A549 (cell line): ENCODE measurements around the gene TMEM238. TPM values are rescaled to one million over a fixed set of nuclear protein-coding genes. Genes with fewer than 3 reads are reported as not detected.
"Not testable (repeated sequence)": the region's sequence is repeated elsewhere in the genome, so short reads cannot be mapped to it uniquely, and the experiment has no call there.

Experiments
- ATAC-seq, 2 experiments: fragments of 200-7000 bp in 1 of 2; fragments of >200 bp in 1 of 2; cut with Nextera tagmentation in 1 of 2; cut with Tn5 transposase in 1 of 2; 3 replicates each; pipeline versions ENCODE4 v1.8.0 to v1.9.1; 2018 to 2020; ENCODE audit warnings: mild to moderate bottlenecking in 1 of 2, moderate library complexity in 1 of 2
- CTCF ChIA-PET: fragments of 300-600 bp; sonication (Branson Sonifier 250); formaldehyde crosslinking; extraction: SDS; loops from one replicate; lab custom pipeline; 2021; ENCODE audit warnings: antibody characterized with exemption, inconsistent platforms; lab: Yijun Ruan, JAX
- POLR2A ChIA-PET: fragments of 350-600 bp; formaldehyde crosslinking; extraction: SDS; loops from one replicate; lab custom pipeline; 2021; ENCODE audit warnings: antibody characterized with exemption, inconsistent platforms; lab: Yijun Ruan, JAX
- DNase-seq, 2 experiments: peaks; one replicate each; pipeline versions ENCODE4 v3.0.0 to v3.0.0-alpha.2; 2011 to 2016; ENCODE audit warnings: low read depth in 1 of 2, low spot score in 1 of 2
- FAIRE-seq: peaks from 2 replicates; lab custom pipeline; 2011; peaks lifted over from hg19 to GRCh38; lab: Jason Lieb, UNC
- H3K27ac ChIP-seq, 2 experiments: fragments of >200 bp; sonication (Bioruptor Twin); formaldehyde crosslinking; 3 replicates each; pipeline ENCODE4 v1.5.1; 2016 to 2017
- H3K4me1 ChIP-seq: fragments of >200 bp; sonication (Bioruptor Twin); formaldehyde crosslinking; 3 replicates; pipeline ENCODE4 v1.6.1; 2016
- H3K4me2 ChIP-seq: fragments of >200 bp; sonication (Bioruptor Twin); formaldehyde crosslinking; 3 replicates; pipeline ENCODE4 v1.6.1; 2016
- H3K4me3 ChIP-seq: fragments of >200 bp; sonication (Bioruptor Twin); formaldehyde crosslinking; 3 replicates; pipeline ENCODE4 v1.5.1; 2016
- H3K9me3 ChIP-seq: fragments of >200 bp; sonication (Bioruptor Twin); formaldehyde crosslinking; 3 replicates; pipeline ENCODE4 v1.6.1; 2016
- CEBPB ChIP-seq, 2 experiments: fragments of >200 bp in 1 of 2; sonication (Bioruptor Twin) in 1 of 2; formaldehyde crosslinking in 1 of 2; IDR thresholded peaks; 2 replicates each; pipeline ENCODE4 v1.6.1; 2012 to 2016
- CHD4 ChIP-seq: fragments of 200-600 bp; sonication (generic); IDR thresholded peaks from 2 replicates; pipeline ENCODE4 v1.6.1; 2016; ENCODE audit warnings: antibody characterized with exemption, mild to moderate bottlenecking, borderline replicate concordance
- EHMT2 ChIP-seq: fragments of 200-600 bp; sonication (generic); IDR thresholded peaks from 2 replicates; pipeline ENCODE4 v1.6.1; 2016; ENCODE audit warnings: antibody characterized with exemption, low read depth, mild to moderate bottlenecking, moderate library complexity
- GATA3 ChIP-seq: IDR thresholded peaks from 2 replicates; pipeline ENCODE4 v1.6.1; 2012; ENCODE audit warnings: borderline replicate concordance
- HDAC2 ChIP-seq: fragments of 200-600 bp; sonication (generic); IDR thresholded peaks from 2 replicates; pipeline ENCODE4 v1.6.1; 2016
- HOXA7 ChIP-seq: fragments of 250-450 bp; sonication (Bioruptor Pico); IDR thresholded peaks from 2 replicates; pipeline ENCODE4 v1.5.0; 2020; ENCODE audit warnings: mild to moderate bottlenecking, moderate library complexity
- HOXB5 ChIP-seq: fragments of 250-450 bp; sonication (Bioruptor Pico); IDR thresholded peaks from 2 replicates; pipeline ENCODE4 v1.5.0; 2020; ENCODE audit warnings: mild to moderate bottlenecking, moderate library complexity
- JUN ChIP-seq, 2 experiments: fragments of >200 bp; sonication (Bioruptor Twin); formaldehyde crosslinking; IDR thresholded peaks; 2 replicates in 1 of 2; 3 replicates in 1 of 2; pipeline ENCODE4 v1.6.1; 2016 to 2017
- KDM1A ChIP-seq: fragments of 200-600 bp; sonication (generic); IDR thresholded peaks from 2 replicates; pipeline ENCODE4 v1.6.1; 2016; ENCODE audit warnings: low read depth, mild to moderate bottlenecking
- POLR2AphosphoS2 ChIP-seq: conservative IDR thresholded peaks from 2 replicates; pipeline ENCODE4 v1.6.1; 2012; ENCODE audit warnings: low read length, improper control_type of control experiment, inconsistent platforms
- RCOR1 ChIP-seq: fragments of 150-350 bp; IDR thresholded peaks from 2 replicates; pipeline ENCODE4 v1.6.1; 2014; ENCODE audit warnings: antibody characterized with exemption, low read length, low read depth
- TP53 ChIP-seq: fragments of 250-450 bp; sonication (Bioruptor Pico); IDR thresholded peaks from 2 replicates; pipeline ENCODE4 v1.5.0; 2021; ENCODE audit warnings: mild to moderate bottlenecking, moderate library complexity
- ZFP36 ChIP-seq: fragments of 450-650 bp; IDR thresholded peaks from 2 replicates; pipeline ENCODE4 v1.6.1; 2014; ENCODE audit warnings: borderline replicate concordance; ENCODE audit not compliant: partially characterized antibody
- WGBS: methylation state at CpG from one replicate; pipeline ENCODE4 v1.1.6; 2017; ENCODE audit errors: missing lambda C conversion rate; 5-methylcytosine and 5-hydroxymethylcytosine counted together
- polyA plus RNA-seq, 4 experiments: library from polyadenylated mRNA; depleted of rRNA in 3 of 4; stranded (reverse); fragments of >200 nt; fragmentation: RNase III in 1 of 4; extraction: RNeasy Plus Mini Kit Qiagen cat#74134 plus additional on column Dnase treatment in 1 of 4; gene quantifications; 2 replicates in 3 of 4; 3 replicates in 1 of 4; pipeline ENCODE4 v1.2.3, GENCODE V29; 2011 to 2017
- TF ChIP-seq, protein P1 (sequence below): fragments of 450-650 bp; IDR thresholded peaks from 2 replicates; pipeline ENCODE4 v1.6.1; 2014; ENCODE audit warnings: antibody characterized with exemption
- TF ChIP-seq, protein P2 (sequence below): IDR thresholded peaks from 2 replicates; pipeline ENCODE4 v1.6.1; 2012

Gene TMEM238
- polyA plus RNA-seq, 2 of the 4 experiments (the other 2 are of a cell fraction) = 0.70 to 2.5 TPM

DNA sequence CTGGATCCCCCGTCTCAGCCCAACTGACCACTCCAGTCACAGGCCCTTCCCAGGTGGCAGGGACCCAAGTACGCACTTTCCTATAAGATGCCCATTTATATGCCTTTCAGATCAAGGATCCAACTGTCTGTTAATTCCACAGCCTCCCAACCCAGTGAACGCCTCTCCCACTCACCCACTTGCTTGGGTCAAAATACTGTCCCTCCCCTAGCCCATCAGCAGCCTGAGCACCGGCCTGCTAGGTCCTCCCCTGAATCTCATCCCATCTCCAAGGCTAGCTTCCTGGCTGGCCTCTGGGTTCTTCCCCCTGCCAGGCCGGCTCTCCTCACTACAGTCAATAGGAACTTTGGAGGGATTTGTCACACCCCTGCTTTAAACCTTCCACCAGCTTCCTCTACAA, 21.5 kb upstream of the TMEM238 start (continued):
- TF ChIP-seq, protein P1, sequence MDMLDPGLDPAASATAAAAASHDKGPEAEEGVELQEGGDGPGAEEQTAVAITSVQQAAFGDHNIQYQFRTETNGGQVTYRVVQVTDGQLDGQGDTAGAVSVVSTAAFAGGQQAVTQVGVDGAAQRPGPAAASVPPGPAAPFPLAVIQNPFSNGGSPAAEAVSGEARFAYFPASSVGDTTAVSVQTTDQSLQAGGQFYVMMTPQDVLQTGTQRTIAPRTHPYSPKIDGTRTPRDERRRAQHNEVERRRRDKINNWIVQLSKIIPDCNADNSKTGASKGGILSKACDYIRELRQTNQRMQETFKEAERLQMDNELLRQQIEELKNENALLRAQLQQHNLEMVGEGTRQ = no peak
- no peak for TF ChIP-seq HDAC2

DNA sequence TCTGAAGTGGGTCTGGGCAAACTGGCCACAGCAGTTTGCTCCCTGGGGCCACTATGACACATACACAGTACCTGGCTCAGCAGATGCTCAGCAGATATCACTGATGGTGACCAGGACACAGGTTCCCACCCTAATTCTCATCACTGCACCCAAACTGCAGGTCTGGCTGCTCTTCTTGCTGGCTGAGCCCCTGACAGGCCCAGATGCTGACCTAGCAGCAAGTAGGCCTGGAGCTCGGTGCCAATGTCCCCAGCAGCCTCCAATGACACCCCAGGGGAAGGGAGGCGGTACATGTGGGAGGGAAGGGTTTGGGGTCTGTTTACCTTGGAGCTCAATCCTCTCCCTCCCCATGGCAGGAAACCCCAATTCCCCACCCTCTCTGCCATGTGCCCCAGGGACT, 18.4 kb upstream of the TMEM238 start:
- peak; percentile 52; the same call in 1 of the 2 replicates for TF ChIP-seq POLR2AphosphoS2
- 0 out of 2 replicates have a peak, but pooled peaks have one; percentile 14 for TF ChIP-seq GATA3
- no peak for TF ChIP-seq EHMT2
- TF ChIP-seq HOXA7 (CRISPR knock-in tag) = peak; percentile 37; the same call in 1 of the 2 replicates
- TF ChIP-seq JUN (IDR thresholded peaks at IDR 0.05) = 0 out of 5 replicates have a peak, but pooled peaks of 1 of the 2 experiments have one; percentile 3
- DNase-seq = no peak
- ChIA-PET CTCF (interaction anchor here (0.6 to 5.3 kb wide), 10 partner anchors 9 to 262 kb away, joined by 3 to 23 read pairs (median 5); no protein-coding TSS in a partner anchor), POLR2A (interaction anchor here (0.8 to 1.0 kb wide), 2 partner anchors 9 to 143 kb away, joined by 3 to 6 read pairs; partner anchors contain the start of gene PPP6R1)
- 0 out of 6 replicates have a peak, but pooled peaks of 1 of the 2 experiments have one; percentile 3 for ATAC-seq
- no peak for FAIRE-seq
- no peaks in the 10 kb centered on the region for H3K9me3 ChIP-seq
- H3K27ac ChIP-seq = peak overlapping the region in 1 of 2 experiments; percentile 32; a peak in 2 of 6 replicates
- peaks cover 43% of the 10 kb centered on the region for H3K4me1 ChIP-seq
- H3K4me3 ChIP-seq = no peak overlapping the region
- 86% methylated on average over 2 of the region's 2 CpGs for WGBS
- peak overlapping the region; percentile 5; the same call in 1 of the 3 replicates for H3K4me2 ChIP-seq

DNA sequence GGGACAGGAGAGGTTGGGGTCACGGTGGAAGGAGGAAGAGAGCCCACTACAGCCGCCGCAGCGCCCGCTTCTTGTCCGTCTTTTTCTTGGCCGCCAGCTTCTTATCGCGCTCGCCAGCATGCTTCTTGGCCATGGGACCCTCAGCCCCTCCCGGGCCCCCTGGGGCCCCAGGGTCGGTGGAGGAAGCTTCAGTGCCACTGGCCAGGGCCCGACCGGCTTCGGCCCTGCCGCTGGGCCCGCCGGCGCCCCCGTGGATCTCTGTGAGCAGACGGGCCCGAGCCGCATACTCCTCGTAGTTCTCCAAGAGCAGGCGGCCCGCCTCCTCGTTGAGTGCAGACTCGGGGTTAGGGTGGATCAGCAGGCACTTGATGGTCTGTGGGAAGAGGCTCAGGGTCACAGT, 17.3 kb upstream of the TMEM238 start:
- FAIRE-seq, POLR2A ChIA-PET, ATAC-seq, H3K4me2 ChIP-seq, DNase-seq, H3K4me3 ChIP-seq, H3K9me3 ChIP-seq, H3K27ac ChIP-seq: not testable (repeated sequence)
- 94% methylated on average over 16 of the region's 28 CpGs for WGBS
- CTCF ChIA-PET = interaction anchor here (0.9 to 5.3 kb wide), 9 partner anchors 8 to 260 kb away, joined by 3 to 23 read pairs (median 4); no protein-coding TSS in a partner anchor
- peaks cover 42% of the 10 kb centered on the region for H3K4me1 ChIP-seq

DNA sequence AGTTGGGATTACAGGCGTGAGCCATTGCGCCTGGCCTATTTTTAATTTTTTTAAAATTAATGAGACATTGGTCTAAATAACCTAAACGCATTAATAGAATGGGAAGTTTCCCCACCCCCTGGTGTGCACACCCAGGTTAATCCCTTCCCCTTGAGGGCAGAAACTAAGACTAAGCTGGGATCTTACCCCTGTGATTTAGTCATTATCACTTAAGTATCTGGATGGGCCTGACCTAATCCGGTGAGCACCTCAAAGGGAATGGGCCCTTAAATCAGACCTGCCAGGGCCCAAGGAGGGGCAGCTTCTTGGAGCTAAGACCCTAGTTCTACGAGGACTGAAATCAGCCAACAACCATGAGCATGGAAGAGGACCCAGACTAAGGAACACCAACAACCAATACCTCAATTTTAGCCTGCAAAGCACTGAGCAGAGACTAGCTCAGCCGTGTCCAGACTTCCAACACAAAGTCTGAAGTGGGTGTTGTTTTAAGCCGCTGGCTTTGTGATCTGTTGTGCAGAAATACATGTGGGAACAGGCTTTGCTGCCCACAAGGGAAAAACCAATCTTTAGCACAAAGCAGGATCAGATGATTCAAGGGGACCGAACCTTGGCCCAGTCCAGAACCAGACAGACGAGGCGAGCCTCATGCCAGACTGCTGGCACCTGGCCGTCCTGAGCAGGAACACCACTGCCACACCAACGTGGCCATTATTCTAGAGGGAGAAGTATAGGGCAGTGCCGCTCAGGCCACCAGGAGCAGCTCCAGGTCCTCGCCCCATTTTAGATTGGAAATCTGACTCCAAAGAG, 16.4 kb upstream of the TMEM238 start:
- ATAC-seq (peak; percentile 10 to 11; a peak in 3 of 6 replicates), FAIRE-seq (no peak), DNase-seq (no peak)
- H3K9me3 ChIP-seq = no peaks in the 10 kb centered on the region
- H3K4me2 ChIP-seq = no peak overlapping the region
- H3K4me1 ChIP-seq = peaks cover 33% of the 10 kb centered on the region
- CTCF ChIA-PET = interaction anchor here (0.7 to 5.3 kb wide), 9 partner anchors 9 to 259 kb away, joined by 3 to 23 read pairs (median 6); no protein-coding TSS in a partner anchor
- WGBS = 88% methylated on average over 14 of the region's 14 CpGs
- no peak overlapping the region for H3K27ac ChIP-seq
- TF ChIP-seq, protein P2, sequence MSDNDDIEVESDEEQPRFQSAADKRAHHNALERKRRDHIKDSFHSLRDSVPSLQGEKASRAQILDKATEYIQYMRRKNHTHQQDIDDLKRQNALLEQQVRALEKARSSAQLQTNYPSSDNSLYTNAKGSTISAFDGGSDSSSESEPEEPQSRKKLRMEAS = 0 out of 2 replicates have a peak, but pooled peaks have one; percentile 4
- no peak for TF ChIP-seq RCOR1
- no peak overlapping the region for H3K4me3 ChIP-seq
- POLR2A ChIA-PET = interaction anchor here (0.5 kb wide), 2 partner anchors 19 to 35 kb away, joined by 4 read pairs; no protein-coding TSS in a partner anchor

DNA sequence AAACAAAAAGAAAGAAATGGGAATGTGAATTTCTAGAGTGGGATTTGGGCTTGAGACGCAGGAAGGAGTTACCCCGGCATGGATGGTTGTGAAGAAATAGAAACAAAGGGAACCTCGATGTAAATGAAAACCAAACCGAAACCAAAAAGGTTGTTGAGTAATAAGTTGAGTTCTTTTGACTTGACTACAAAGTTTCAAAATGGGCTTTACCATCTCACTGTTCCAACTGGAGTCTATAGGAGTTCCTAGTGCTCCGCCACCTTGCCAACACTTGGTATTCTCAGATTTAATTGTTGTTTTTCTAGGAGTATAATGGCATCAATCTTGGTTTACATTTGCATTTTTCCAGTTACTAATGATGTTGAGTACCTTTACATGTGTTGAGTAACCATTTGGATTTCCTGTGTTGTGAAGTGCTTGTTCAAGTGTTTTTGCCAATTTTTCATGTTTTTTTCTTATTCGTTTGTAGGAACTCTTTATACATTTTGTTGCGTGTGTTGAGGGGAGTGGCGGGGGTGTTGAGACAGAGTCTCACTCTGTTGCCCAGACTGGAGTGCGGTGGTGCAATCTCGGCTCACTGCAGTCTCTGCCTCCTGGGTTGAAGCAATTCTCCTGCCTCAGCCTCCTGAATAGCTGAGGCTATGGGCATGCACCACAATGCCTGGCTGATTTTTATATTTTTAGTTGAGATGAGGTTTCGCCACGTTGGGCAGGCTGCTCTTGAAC, 14.3 kb upstream of the TMEM238 start:
- peak in 1 of 2 experiments; percentile 9; a peak in 3 of 6 replicates for ATAC-seq
- POLR2A ChIA-PET = interaction anchor here (0.7 to 2.2 kb wide), 3 partner anchors 9 to 103 kb away, joined by 3 to 9 read pairs (median 7); partner anchors contain the start of gene UBE2S
- Histone ChIP-seq H3K27ac (no peak overlapping the region), H3K4me3 (no peak overlapping the region)
- TF ChIP-seq ZFP36 (peak; percentile 61), CHD4 (no peak), KDM1A (no peak), HOXB5 (no peak), TP53 (CRISPR knock-in tag) (no peak), CEBPB (IDR thresholded peaks at IDR 0.05) (no peak)
- TF ChIP-seq, all 56 proteins: peak for 1
- CTCF ChIA-PET = interaction anchor here (1.2 to 5.3 kb wide), 4 partner anchors 20 to 106 kb away, joined by 4 to 23 read pairs (median 16); no protein-coding TSS in a partner anchor
- WGBS = 91% methylated on average over 12 of the region's 12 CpGs
- Histone ChIP-seq H3K9me3 (no peaks in the 10 kb centered on the region), H3K4me2 (no peak overlapping the region), H3K4me1 (peaks cover 20% of the 10 kb centered on the region)
- no peak for FAIRE-seq
- DNase-seq = no peak
